ENCODE results near the gene EIF4B. TPM values are rescaled to one million over a fixed set of nuclear protein-coding genes. Genes with fewer than 3 reads are reported as not detected.

The EIF4B gene
- total RNA-seq, 1 donor from 2014 or later = 339 TPM

- peak in 1 of 2 donors; percentile 97 for DNase-seq (ENCODE audit: extremely low spot score in 2 of 2)
- H3K4me3 ChIP-seq = peak overlapping the region; percentile 73 to 86
- intact Hi-C loops (cut with DNase I) = no loop called here
Observed at GRCh38 chr12:53051058-53051880, 45.0 kb downstream of the EIF4B start.

GRCh38 chr12:53051881-53052412 is 45.7 kb downstream of the EIF4B start:
- TF ChIP-seq CTCF (IDR thresholded peaks at IDR 0.05) = no peak
- no peak for TF ChIP-seq POLR2A (IDR thresholded peaks at IDR 0.05)
- TF ChIP-seq POLR2AphosphoS5 (IDR thresholded peaks at IDR 0.05; ENCODE audit: insufficient read depth in 1 of 2, low read depth in 1 of 2) = no peak
- H3K9me3 ChIP-seq = no peaks in the 10 kb centered on the region
- peaks cover 0 to 16% of the 10 kb centered on the region in 2 donors for H3K36me3 ChIP-seq
- peak overlapping the region; percentile 96 for H3K27ac ChIP-seq
- H3K27me3 ChIP-seq = no peaks in the 10 kb centered on the region
- H3K4me1 ChIP-seq = peaks cover 75% of the 10 kb centered on the region
- DNase-seq (ENCODE audit: extremely low spot score in 2 of 2) = peak in 1 of 2 donors; percentile 90
- intact Hi-C loops (cut with DNase I) = no loop called here
- peak overlapping the region; percentile 73 to 86 for H3K4me3 ChIP-seq

More at GRCh38 chr12:53051058-53051880, 45.0 kb downstream of the EIF4B start:
- peaks cover 79% of the 10 kb centered on the region for H3K4me1 ChIP-seq
- peaks cover 0 to 10% of the 10 kb centered on the region in 2 donors for H3K36me3 ChIP-seq
- peak overlapping the region; percentile 96 for H3K27ac ChIP-seq
- H3K27me3 ChIP-seq = no peaks in the 10 kb centered on the region
- no peaks in the 10 kb centered on the region for H3K9me3 ChIP-seq
- peak in 1 of 2 donors; percentile 45 for TF ChIP-seq POLR2A (IDR thresholded peaks at IDR 0.05)
- TF ChIP-seq POLR2AphosphoS5 (IDR thresholded peaks at IDR 0.05; ENCODE audit: insufficient read depth in 1 of 2, low read depth in 1 of 2) = peak; percentile 89 to 92
- peak in 2 of 3 experiments; percentile 23 to 47 for TF ChIP-seq CTCF (IDR thresholded peaks at IDR 0.05)

GRCh38 chr12:53052419-53053217 is 46.4 kb downstream of the EIF4B start:
- TF ChIP-seq CTCF (IDR thresholded peaks at IDR 0.05) (no peak), POLR2A (IDR thresholded peaks at IDR 0.05) (peak in 1 of 2 donors; percentile 10), POLR2AphosphoS5 (IDR thresholded peaks at IDR 0.05; ENCODE audit: insufficient read depth in 1 of 2, low read depth in 1 of 2) (peak; percentile 84 to 85)
- Histone ChIP-seq H3K9me3 (no peaks in the 10 kb centered on the region), H3K27me3 (no peaks in the 10 kb centered on the region), H3K27ac (peak overlapping the region; percentile 96), H3K4me3 (peak overlapping the region; percentile 73 to 86), H3K4me1 (peaks cover 75% of the 10 kb centered on the region), H3K36me3 (peaks cover 0 to 22% of the 10 kb centered on the region in 2 donors)
- intact Hi-C loops (cut with DNase I) = no loop called here
- peak in 1 of 2 donors; percentile 95 for DNase-seq (ENCODE audit: extremely low spot score in 2 of 2)

- no peak for DNase-seq (ENCODE audit: extremely low spot score in 2 of 2)
- H3K4me1 ChIP-seq = peaks cover 66% of the 10 kb centered on the region
Observed at GRCh38 chr12:53053218-53054111, 47.2 kb downstream of the EIF4B start.

More at GRCh38 chr12:53053218-53054111, 47.2 kb downstream of the EIF4B start:
- intact Hi-C loops (cut with DNase I) = no loop called here
- H3K36me3 ChIP-seq = peaks cover 0 to 26% of the 10 kb centered on the region in 2 donors
- H3K27me3 ChIP-seq = no peaks in the 10 kb centered on the region
- no peaks in the 10 kb centered on the region for H3K9me3 ChIP-seq
- TF ChIP-seq POLR2A (IDR thresholded peaks at IDR 0.05) (no peak), CTCF (IDR thresholded peaks at IDR 0.05) (peak in 1 of 3 experiments; percentile 55), POLR2AphosphoS5 (IDR thresholded peaks at IDR 0.05; ENCODE audit: insufficient read depth in 1 of 2, low read depth in 1 of 2) (no peak)
- H3K27ac ChIP-seq = peak overlapping the region; percentile 96
- H3K4me3 ChIP-seq = peak overlapping the region; percentile 73 to 86
